GM12873 (cell line): Measurements from ENCODE around the gene KDM1B.

Experiments
- CTCF ChIP-seq: IDR thresholded peaks from 2 replicates; pipeline ENCODE4 v1.5.1; 2012; ENCODE audit warnings: low read depth, mild to moderate bottlenecking, moderate library complexity, low read length, control low read depth; ENCODE audit not compliant: insufficient read depth; ENCODE audit errors: missing control alignments

The KDM1B gene

GRCh38 chr6:18183766-18184165, 28.5 kb downstream of the KDM1B start:
- no peak for TF ChIP-seq CTCF

- TF ChIP-seq CTCF: no peak
These were observed 30.4 kb downstream of the KDM1B start for GRCh38 chr6:18185624-18186023.

GRCh38 chr6:18186033-18186432, 30.8 kb downstream of the KDM1B start:
- no peak for TF ChIP-seq CTCF

- no peak for TF ChIP-seq CTCF
These were observed 31.5 kb downstream of the KDM1B start for GRCh38 chr6:18186540-18187250.

- no peak for TF ChIP-seq CTCF
These were observed 32.5 kb downstream of the KDM1B start for GRCh38 chr6:18187701-18188100.

GRCh38 chr6:18189196-18189595, 34.0 kb downstream of the KDM1B start:
- no peak for TF ChIP-seq CTCF

- no peak for TF ChIP-seq CTCF
These were observed 36.8 kb downstream of the KDM1B start for GRCh38 chr6:18192026-18192425.
